H9 (cell line): Measurements from ENCODE around the gene NCOR1. TPM values are rescaled to one million over a fixed set of nuclear protein-coding genes. Genes with fewer than 3 reads are reported as not detected.

Source experiments
- DNase-seq: peaks from one replicate; pipeline ENCODE4 v3.0.0-alpha.2; 2017
- H2AFZ ChIP-seq: one replicate; pipeline ENCODE4 v1.6.1; 2013; ENCODE audit warnings: mild to moderate bottlenecking, low read length, control low read depth, moderate library complexity
- H2AK5ac ChIP-seq: 2 replicates; pipeline ENCODE4 v1.6.1; 2013; ENCODE audit warnings: low read length, control low read depth, mixed read lengths; ENCODE audit not compliant: insufficient read length
- H2BK120ac ChIP-seq: one replicate; pipeline ENCODE4 v1.6.1; 2013; ENCODE audit warnings: low read depth, mild to moderate bottlenecking, low read length, control low read depth, inconsistent platforms; ENCODE audit not compliant: poor library complexity, severe bottlenecking
- H2BK12ac ChIP-seq: 2 replicates; pipeline ENCODE4 v1.6.1; 2013; ENCODE audit warnings: low read length, control low read depth, mixed read lengths, low read depth; ENCODE audit not compliant: insufficient read length
- H2BK15ac ChIP-seq: 2 replicates; pipeline ENCODE4 v1.6.1; 2013; ENCODE audit warnings: low read depth, low read length, control low read depth
- H2BK20ac ChIP-seq: one replicate; pipeline ENCODE4 v1.6.1; 2013; ENCODE audit warnings: low read depth, mild to moderate bottlenecking, low read length, control low read depth, inconsistent platforms; ENCODE audit not compliant: poor library complexity, severe bottlenecking
- H2BK5ac ChIP-seq: 2 replicates; pipeline ENCODE4 v1.6.1; 2013; ENCODE audit warnings: low read length, control low read depth, mixed read lengths; ENCODE audit not compliant: insufficient read length
- H3K14ac ChIP-seq: 2 replicates; pipeline ENCODE4 v1.6.1; 2013; ENCODE audit warnings: low read length, control low read depth; ENCODE audit not compliant: insufficient read depth
- H3K18ac ChIP-seq: 2 replicates; pipeline ENCODE4 v1.6.1; 2013; ENCODE audit warnings: low read depth, mild to moderate bottlenecking, mixed read lengths, low read length, control low read depth; ENCODE audit not compliant: insufficient read length
- H3K23ac ChIP-seq: 2 replicates; pipeline ENCODE4 v1.6.1; 2013; ENCODE audit warnings: low read length, control low read depth, mixed read lengths, low read depth; ENCODE audit not compliant: insufficient read length
- H3K23me2 ChIP-seq: 2 replicates; pipeline ENCODE4 v1.6.1; 2013; ENCODE audit warnings: low read depth, mild to moderate bottlenecking, mixed read lengths, low read length, control low read depth; ENCODE audit not compliant: insufficient read length, poor library complexity, severe bottlenecking
- H3K27ac ChIP-seq: 2 replicates; pipeline ENCODE4 v1.5.1; 2013; ENCODE audit warnings: low read length, control low read depth, mixed read lengths, low read depth; ENCODE audit not compliant: insufficient read length
- H3K27me3 ChIP-seq: 2 replicates; pipeline ENCODE4 v1.6.1; 2013; ENCODE audit warnings: low read length, control low read depth, inconsistent platforms; ENCODE audit not compliant: insufficient read depth
- H3K4ac ChIP-seq: 2 replicates; pipeline ENCODE4 v1.6.1; 2013; ENCODE audit warnings: low read depth, mild to moderate bottlenecking, control low read depth, inconsistent platforms, low read length, moderate library complexity
- H3K4me1 ChIP-seq: 2 replicates; pipeline ENCODE4 v1.6.1; 2013; ENCODE audit warnings: low read length, control low read depth, inconsistent platforms; ENCODE audit not compliant: insufficient read depth
- H3K4me2 ChIP-seq: 2 replicates; pipeline ENCODE4 v1.6.1; 2013; ENCODE audit warnings: low read length, control low read depth, mixed read lengths; ENCODE audit not compliant: insufficient read length, insufficient read depth
- H3K56ac ChIP-seq: 2 replicates; pipeline ENCODE4 v1.6.1; 2013; ENCODE audit warnings: low read depth, mild to moderate bottlenecking, mixed read lengths, low read length, control low read depth; ENCODE audit not compliant: insufficient read length
- H3K79me1 ChIP-seq: 2 replicates; pipeline ENCODE4 v1.6.1; 2013; ENCODE audit warnings: low read depth, mild to moderate bottlenecking, moderate library complexity, low read length, control low read depth, inconsistent platforms; ENCODE audit not compliant: insufficient read depth, poor library complexity, severe bottlenecking
- H3K79me2 ChIP-seq: 2 replicates; pipeline ENCODE4 v1.6.1; 2013; ENCODE audit warnings: low read length, control low read depth, inconsistent platforms; ENCODE audit not compliant: insufficient read depth
- H3K9ac ChIP-seq: 2 replicates; pipeline ENCODE4 v1.6.1; 2013; ENCODE audit warnings: low read length, control low read depth, mixed read lengths; ENCODE audit not compliant: insufficient read length; ENCODE audit errors: extremely low read depth
- H3K9me3 ChIP-seq: one replicate; pipeline ENCODE4 v1.6.1; 2013; ENCODE audit warnings: low read depth, low read length, inconsistent platforms; ENCODE audit not compliant: control insufficient read depth
- H3T11ph ChIP-seq: one replicate; pipeline ENCODE4 v1.6.1; 2013; ENCODE audit warnings: mild to moderate bottlenecking, low read length, control low read depth, inconsistent platforms
- H4K20me1 ChIP-seq: one replicate; pipeline ENCODE4 v1.6.1; 2013; ENCODE audit not compliant: control insufficient read depth, insufficient read length, insufficient read depth
- H4K5ac ChIP-seq: 2 replicates; pipeline ENCODE4 v1.6.1; 2013; ENCODE audit warnings: low read depth, mild to moderate bottlenecking, mixed read lengths, low read length, control low read depth; ENCODE audit not compliant: insufficient read length
- H4K8ac ChIP-seq: replicated peaks from 2 replicates; pipeline ENCODE4 v1.6.1; 2013; ENCODE audit warnings: low read length, control low read depth, mixed read lengths, low read depth; ENCODE audit not compliant: insufficient read length
- H4K91ac ChIP-seq: 2 replicates; pipeline ENCODE4 v1.6.1; 2013; ENCODE audit warnings: low read depth, mild to moderate bottlenecking, moderate library complexity, mixed read lengths, low read length, control low read depth; ENCODE audit not compliant: insufficient read length
- H3K27ac Mint-ChIP-seq, 3 experiments: 2 replicates in 2 of 3; 3 replicates in 1 of 3; pipeline ENCODE4 v1.8.0; 2020 to 2021; ENCODE audit warnings: mixed read lengths in 3 of 3, mild to moderate bottlenecking in 1 of 3, moderate library complexity in 1 of 3
- H3K27me3 Mint-ChIP-seq: 2 replicates; pipeline ENCODE4 v1.8.0; 2021; ENCODE audit warnings: low read depth, mild to moderate bottlenecking, moderate library complexity, mixed read lengths
- H3K36me3 Mint-ChIP-seq, 3 experiments: 2 replicates in 2 of 3; 3 replicates in 1 of 3; pipeline ENCODE4 v1.8.0; 2020 to 2021; ENCODE audit warnings: low read depth in 3 of 3, mixed read lengths in 3 of 3; ENCODE audit not compliant: insufficient read depth in 1 of 3
- H3K4me1 Mint-ChIP-seq, 2 experiments: 2 replicates each; pipeline ENCODE4 v1.8.0; 2020; ENCODE audit warnings: mixed read lengths in 2 of 2
- H3K4me3 Mint-ChIP-seq, 2 experiments: 2 replicates in 1 of 2; 3 replicates in 1 of 2; pipeline ENCODE4 v1.8.0; 2020 to 2021; ENCODE audit warnings: mild to moderate bottlenecking in 2 of 2, mixed read lengths in 2 of 2, moderate library complexity in 1 of 2
- H3K9me3 Mint-ChIP-seq, 2 experiments: 2 replicates in 1 of 2; 3 replicates in 1 of 2; pipeline ENCODE4 v1.8.0; 2020; ENCODE audit warnings: mild to moderate bottlenecking in 2 of 2, mixed read lengths in 2 of 2, moderate library complexity in 1 of 2
- CTCF ChIP-seq: fragments of 200-600 bp; sonication (generic); conservative IDR thresholded peaks from 3 replicates; pipeline ENCODE4 v1.8.0; 2021; ENCODE audit warnings: antibody characterized with exemption, mild to moderate bottlenecking
- WGBS: extraction: QIAGEN DNeasy Blood & Tissue Kit; methylation state at CpG from one replicate; pipeline ENCODE4 v1.1.7; 2013; ENCODE audit warnings: missing lambda C conversion rate, low lambda C conversion rate, mixed read lengths; ENCODE audit not compliant: insufficient read length; ENCODE audit errors: extremely low coverage; 5-methylcytosine and 5-hydroxymethylcytosine counted together
- total RNA-seq: library from RNA; stranded (reverse); gene quantifications from 2 replicates; pipeline ENCODE4 v1.2.1, GENCODE V29; 2021

Gene NCOR1
- total RNA-seq, 1 experiment from 2014 or later: 119 TPM

GRCh38 chr17:16129441-16130205 lies 85.7 kb downstream of the NCOR1 start:
- H2BK12ac ChIP-seq: no peak overlapping the region
- H3K4me1 Mint-ChIP-seq: no peaks in the 10 kb centered on the region

More at GRCh38 chr17:16129441-16130205, 85.7 kb downstream of the NCOR1 start:
- Histone ChIP-seq H4K8ac (no peak overlapping the region), H2BK20ac (no peak overlapping the region), H3K27me3 (no peaks in the 10 kb centered on the region), H3T11ph (no peak overlapping the region), H2BK120ac (no peak overlapping the region), H3K23me2 (no peaks in the 10 kb centered on the region), H3K4me1 (no peaks in the 10 kb centered on the region), H3K79me2 (no peaks in the 10 kb centered on the region), H3K9me3 (no peaks in the 10 kb centered on the region), H3K4me2 (no peak overlapping the region), H4K91ac (no peak overlapping the region), H3K18ac (no peak overlapping the region), H3K27ac (no peak overlapping the region), H3K14ac (no peak overlapping the region), H3K4ac (no peak overlapping the region), H3K23ac (no peak overlapping the region), H4K20me1 (no peaks in the 10 kb centered on the region), H3K79me1 (no peaks in the 10 kb centered on the region), H3K56ac (no peak overlapping the region), H2BK5ac (no peak overlapping the region), H2BK15ac (no peak overlapping the region), H2AFZ (no peak overlapping the region), H3K9ac (no peak overlapping the region), H4K5ac (no peak overlapping the region), H2AK5ac (no peak overlapping the region)
- TF ChIP-seq CTCF: no peak
- Mint-ChIP-seq H3K4me3 (no peak overlapping the region), H3K36me3 (peaks cover 9 to 21% (median 21%) of the 10 kb centered on the region in 3 experiments; a peak in 6 of 7 replicates), H3K27ac (peak overlapping the region in 1 of 3 experiments; percentile 25; a peak in 3 of 7 replicates), H3K27me3 (no peaks in the 10 kb centered on the region; the same call in 1 of the 2 replicates), H3K9me3 (no peaks in the 10 kb centered on the region; a peak in 2 of 5 replicates)
- no peak for DNase-seq
- WGBS: no CpG with 5 or more reads among the region's 6 CpGs
